Body of pancreas (tissue), 4 donors: Measurements from ENCODE around the gene KCNK13. TPM values are rescaled to one million over a fixed set of nuclear protein-coding genes. Genes with fewer than 3 reads are reported as not detected.
A peak's percentile ranks its signal among the peaks of the same experiment; 100 is the strongest.

Experiments
- ATAC-seq: fragments of 150-250 bp; one replicate; pipeline ENCODE4 v1.9.1; 2016
- DNase-seq, 4 donors: peaks; one replicate each; pipeline ENCODE4 v3.0.0-alpha.2; 2019
- H3K27ac ChIP-seq, 4 donors: fragments of 200-600 bp; sonication (generic); 1 replicate in 3 of 4; 2 replicates in 1 of 4; pipeline versions ENCODE4 v1.5.1 to v1.6.1; 2016 to 2019; ENCODE audit warnings: mild to moderate bottlenecking in 1 of 4, mixed read lengths in 1 of 4, moderate library complexity in 1 of 4
- H3K27me3 ChIP-seq, 2 donors: fragments of 200-600 bp; sonication (generic); one replicate each; pipeline ENCODE4 v1.6.0; 2016; ENCODE audit warnings: mild to moderate bottlenecking in 1 of 2
- H3K36me3 ChIP-seq, 2 donors: fragments of 200-600 bp; sonication (generic); replicated peaks in 1 of 2; 2 replicates each; pipeline ENCODE4 v1.5.1; 2016; ENCODE audit warnings: low read depth in 2 of 2; ENCODE audit not compliant: insufficient read depth in 1 of 2
- H3K4me1 ChIP-seq: fragments of 200-600 bp; sonication (generic); one replicate; pipeline ENCODE4 v1.6.0; 2016
- H3K4me3 ChIP-seq, 2 donors: fragments of 200-600 bp; sonication (generic); 1 replicate in 1 of 2; 2 replicates in 1 of 2; pipeline ENCODE4 v1.5.1; 2016 to 2019
- H3K9me3 ChIP-seq, 3 donors: fragments of 200-600 bp; sonication (generic); 1 replicate in 2 of 3; 2 replicates in 1 of 3; pipeline ENCODE4 v1.5.1; 2016
- POLR2A ChIP-seq, 3 donors: fragments of 450-650 bp; IDR thresholded peaks; one replicate each; pipeline ENCODE4 v1.6.1; 2016; ENCODE audit warnings: antibody characterized with exemption in 3 of 3, mild to moderate bottlenecking in 2 of 3
- WGBS, 2 donors: methylation state at CpG; one replicate each; pipeline ENCODE4 v1.1.5; 2017; 5-methylcytosine and 5-hydroxymethylcytosine counted together
- intact Hi-C: fragments of 100-400 bp; cut with DNase I; formaldehyde crosslinking; loops from one replicate; pipeline ENCODE4 v1.15.1; 2023
- total RNA-seq, 2 donors: library from RNA; depleted of rRNA; stranded (reverse); fragments of >200 nt; gene quantifications; one replicate each; pipeline ENCODE4 v1.1.0, GENCODE V29; 2016
- TF ChIP-seq, protein P1 (sequence below), 7 experiments: fragments of 450-650 bp in 4 of 7; fragments of 200-600 bp in 3 of 7; sonication (generic) in 3 of 7; IDR thresholded peaks; one replicate each; pipeline ENCODE4 v1.5.1; 2016 to 2019; ENCODE audit warnings: antibody characterized with exemption in 7 of 7

KCNK13 gene
- total RNA-seq, 2 donors from 2014 or later = 0.26 TPM; not detected in 1

DNA sequence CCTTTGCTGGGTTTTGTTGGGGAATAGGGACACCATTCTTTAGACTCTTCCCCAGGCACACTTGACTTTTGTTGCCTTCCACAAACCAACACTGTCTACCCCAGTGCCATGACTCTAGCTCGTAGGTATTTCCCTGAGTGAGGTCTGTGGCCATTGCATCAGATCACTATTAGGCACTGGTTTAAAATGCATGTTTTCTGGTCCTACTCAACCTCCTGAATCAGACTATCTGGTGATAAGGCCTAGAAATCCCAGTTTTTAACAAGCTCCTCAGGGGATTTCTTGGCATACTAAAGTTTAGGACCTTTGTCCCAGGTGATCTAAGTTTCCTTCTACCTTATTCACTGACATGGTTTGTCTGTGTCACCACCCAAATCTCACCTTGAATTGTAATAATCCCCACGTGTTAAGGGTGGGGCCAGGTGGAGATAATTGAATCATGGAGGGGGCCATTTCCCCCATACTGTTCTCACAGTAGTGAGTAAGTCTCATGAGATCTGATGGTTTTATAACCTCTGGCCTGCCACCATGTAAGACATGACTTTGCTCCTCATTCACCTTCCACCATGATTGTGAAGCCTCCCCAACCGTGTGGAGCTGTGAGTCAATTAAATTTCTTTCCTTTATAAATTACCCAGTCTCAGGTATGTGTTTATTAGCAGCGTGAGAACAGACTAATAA, 106.8 kb downstream of the KCNK13 start:
- Histone ChIP-seq H3K9me3 (no peaks in the 10 kb centered on the region), H3K4me1 (no peaks in the 10 kb centered on the region), H3K36me3 (no peaks in the 10 kb centered on the region), H3K27ac (no peak overlapping the region), H3K4me3 (no peak overlapping the region), H3K27me3 (no peaks in the 10 kb centered on the region)
- DNase-seq (no peak), ATAC-seq (no peak)
- intact Hi-C loops = no loop called here
- 38 to 49% methylated on average over 4 of the region's 4 CpGs for whole genome bisulfite sequencing, 2 donors
- TF ChIP-seq, protein P1, sequence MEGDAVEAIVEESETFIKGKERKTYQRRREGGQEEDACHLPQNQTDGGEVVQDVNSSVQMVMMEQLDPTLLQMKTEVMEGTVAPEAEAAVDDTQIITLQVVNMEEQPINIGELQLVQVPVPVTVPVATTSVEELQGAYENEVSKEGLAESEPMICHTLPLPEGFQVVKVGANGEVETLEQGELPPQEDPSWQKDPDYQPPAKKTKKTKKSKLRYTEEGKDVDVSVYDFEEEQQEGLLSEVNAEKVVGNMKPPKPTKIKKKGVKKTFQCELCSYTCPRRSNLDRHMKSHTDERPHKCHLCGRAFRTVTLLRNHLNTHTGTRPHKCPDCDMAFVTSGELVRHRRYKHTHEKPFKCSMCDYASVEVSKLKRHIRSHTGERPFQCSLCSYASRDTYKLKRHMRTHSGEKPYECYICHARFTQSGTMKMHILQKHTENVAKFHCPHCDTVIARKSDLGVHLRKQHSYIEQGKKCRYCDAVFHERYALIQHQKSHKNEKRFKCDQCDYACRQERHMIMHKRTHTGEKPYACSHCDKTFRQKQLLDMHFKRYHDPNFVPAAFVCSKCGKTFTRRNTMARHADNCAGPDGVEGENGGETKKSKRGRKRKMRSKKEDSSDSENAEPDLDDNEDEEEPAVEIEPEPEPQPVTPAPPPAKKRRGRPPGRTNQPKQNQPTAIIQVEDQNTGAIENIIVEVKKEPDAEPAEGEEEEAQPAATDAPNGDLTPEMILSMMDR (IDR thresholded peaks at IDR 0.05) = no peak
- TF ChIP-seq POLR2A (IDR thresholded peaks at IDR 0.05) = no peak

DNA sequence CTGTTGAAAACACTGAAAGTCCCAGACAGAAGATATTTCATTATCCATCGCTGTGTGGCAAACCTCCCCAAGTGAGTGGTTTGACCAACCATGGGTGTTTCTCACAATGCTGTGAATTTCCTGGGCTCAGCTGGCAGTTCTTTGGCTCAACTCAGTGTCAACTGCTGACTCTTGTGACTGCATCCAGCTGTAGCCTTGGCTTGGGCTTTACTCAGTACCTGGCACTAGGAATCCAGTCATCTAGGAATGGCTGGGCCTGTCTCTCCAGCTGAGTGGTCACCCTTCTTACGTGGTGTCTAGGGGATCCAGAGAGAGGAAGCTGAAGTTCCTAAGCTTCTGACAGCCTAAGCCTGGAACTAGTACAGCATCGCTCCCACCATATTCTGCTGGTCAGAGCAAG, 113.8 kb downstream of the KCNK13 start:
- DNase-seq (peak in 3 of 4 donors; percentile 35 to 63 (median 51)), ATAC-seq (no peak)
- intact Hi-C loops = no loop called here
- H3K27me3 ChIP-seq = no peaks in the 10 kb centered on the region
- H3K36me3 ChIP-seq = no peaks in the 10 kb centered on the region
- WGBS, 2 donors = 75 to 81% methylated on average over 3 of the region's 3 CpGs
- H3K9me3 ChIP-seq = no peaks in the 10 kb centered on the region
- no peaks in the 10 kb centered on the region for H3K4me1 ChIP-seq
- no peak overlapping the region for H3K4me3 ChIP-seq
- H3K27ac ChIP-seq = no peak overlapping the region
- no peak for TF ChIP-seq POLR2A (IDR thresholded peaks at IDR 0.05)
- TF ChIP-seq, protein P1 (IDR thresholded peaks at IDR 0.05) = no peak

DNA sequence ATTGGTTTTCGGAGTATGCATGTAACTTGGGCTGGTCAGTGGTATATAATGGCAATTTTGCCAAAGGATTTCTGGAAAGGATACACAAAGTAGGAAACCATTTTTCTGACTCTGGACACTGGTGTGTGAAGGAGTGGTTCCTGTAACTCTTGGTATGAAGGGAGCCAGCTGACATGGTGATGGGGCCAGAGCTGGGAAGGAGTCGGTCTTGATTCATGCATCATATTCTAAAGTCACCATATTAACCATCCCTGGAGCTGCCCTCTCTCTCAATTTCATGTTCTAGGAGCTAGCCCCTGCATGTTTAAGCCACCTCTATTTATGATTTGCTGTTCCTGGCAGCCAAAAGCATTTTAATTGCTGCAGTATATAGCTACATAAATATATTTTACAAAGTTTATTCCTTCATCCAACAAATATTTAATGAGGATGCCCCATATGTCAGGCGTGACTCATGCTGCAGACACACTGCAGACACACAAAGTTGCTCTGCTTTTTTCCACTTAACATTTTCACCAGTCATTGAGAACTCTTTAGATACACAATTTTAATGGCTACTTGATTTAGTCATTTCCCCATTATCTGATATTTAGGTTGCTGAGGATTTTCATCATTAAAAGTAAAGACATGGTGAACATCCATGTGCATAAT, 115.9 kb downstream of the KCNK13 start:
- 86 to 89% methylated on average over 3 of the region's 3 CpGs for WGBS, 2 donors
- H3K4me3 ChIP-seq = no peak overlapping the region
- H3K36me3 ChIP-seq = no peaks in the 10 kb centered on the region
- ATAC-seq (no peak), DNase-seq (no peak)
- intact Hi-C loops = no loop called here
- no peaks in the 10 kb centered on the region for H3K9me3 ChIP-seq
- no peaks in the 10 kb centered on the region for H3K4me1 ChIP-seq
- H3K27me3 ChIP-seq = no peaks in the 10 kb centered on the region
- no peak overlapping the region for H3K27ac ChIP-seq
- no peak for TF ChIP-seq POLR2A (IDR thresholded peaks at IDR 0.05)
- TF ChIP-seq, protein P1 (IDR thresholded peaks at IDR 0.05) = no peak

DNA sequence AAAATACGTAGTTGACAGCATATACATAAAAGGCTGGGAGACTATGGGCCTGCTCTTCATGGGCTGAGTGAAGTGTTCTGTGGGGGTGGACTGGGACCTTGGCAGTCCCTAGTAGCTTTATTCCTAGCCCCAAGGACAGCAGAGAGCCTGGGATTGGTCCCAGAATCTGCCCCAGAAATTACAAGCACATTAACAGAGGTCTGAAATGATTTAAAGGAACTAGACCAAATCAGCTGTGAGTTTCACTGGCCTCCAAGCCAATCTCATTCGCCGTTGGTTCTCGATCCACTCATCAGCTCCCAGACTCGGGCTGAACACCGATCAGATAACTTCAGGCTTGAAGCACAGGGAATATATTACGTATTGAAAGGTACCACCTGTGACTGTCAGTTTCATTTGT, 117.6 kb downstream of the KCNK13 start:
- DNase-seq (no peak), ATAC-seq (no peak)
- TF ChIP-seq, protein P1 (IDR thresholded peaks at IDR 0.05) = no peak
- no peak for TF ChIP-seq POLR2A (IDR thresholded peaks at IDR 0.05)
- Histone ChIP-seq H3K36me3 (no peaks in the 10 kb centered on the region), H3K4me1 (no peaks in the 10 kb centered on the region), H3K9me3 (no peaks in the 10 kb centered on the region), H3K27ac (no peak overlapping the region), H3K27me3 (no peaks in the 10 kb centered on the region), H3K4me3 (no peak overlapping the region)
- intact Hi-C loops = no loop called here
- 48 to 74% methylated on average over 7 of the region's 7 CpGs for WGBS, 2 donors
